NCI-H1105 (cell line): ENCODE results near the gene TBX1.
"Not testable (repeated sequence)": the region's sequence is repeated elsewhere in the genome, so short reads cannot be mapped to it uniquely, and the experiment has no call there.

ENCODE experiments used
- DNase-seq: peaks from one replicate; lab custom pipeline; 2025; lab: John Stamatoyannopoulos, UW

The TBX1 gene

DNA sequence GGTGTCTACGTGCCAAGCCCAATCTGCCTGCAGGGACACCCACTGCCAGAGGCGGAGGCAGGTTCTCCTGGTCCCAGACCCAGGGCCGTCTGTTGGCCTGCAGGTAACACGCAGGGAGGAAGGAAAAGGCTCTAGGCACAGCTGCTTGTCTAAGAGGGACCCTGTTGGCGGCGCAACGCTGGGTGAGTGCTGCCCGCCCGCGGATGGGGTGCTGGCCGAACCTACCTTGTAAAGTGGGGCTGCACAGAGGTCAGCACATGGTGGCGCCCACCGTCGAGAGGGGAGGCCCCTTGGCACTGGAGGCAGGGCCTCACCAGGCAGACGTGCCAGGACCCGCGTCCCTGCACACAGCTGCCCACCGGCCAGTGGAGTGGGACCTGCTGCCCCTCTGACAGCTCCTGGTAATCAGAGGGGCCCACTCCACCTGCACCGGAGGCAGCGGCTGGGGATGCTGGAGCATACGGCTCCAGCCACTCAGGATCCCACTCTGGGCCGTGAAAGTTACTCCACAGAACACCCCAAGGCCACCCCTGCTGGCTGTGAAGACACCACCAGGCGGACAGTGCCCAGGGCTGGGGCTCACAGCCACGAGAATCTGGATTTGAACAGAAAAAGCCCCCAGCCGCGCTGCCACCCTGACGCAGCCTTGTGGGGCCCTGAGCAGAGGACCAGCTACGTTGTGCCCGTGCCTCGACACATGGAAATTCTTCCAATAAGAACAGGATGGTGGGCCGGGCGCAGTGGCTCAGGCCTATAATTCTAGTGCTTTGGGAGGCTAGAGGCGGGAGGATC lies 24.0 kb downstream of the TBX1 start:
- no peak for DNase-seq

DNA sequence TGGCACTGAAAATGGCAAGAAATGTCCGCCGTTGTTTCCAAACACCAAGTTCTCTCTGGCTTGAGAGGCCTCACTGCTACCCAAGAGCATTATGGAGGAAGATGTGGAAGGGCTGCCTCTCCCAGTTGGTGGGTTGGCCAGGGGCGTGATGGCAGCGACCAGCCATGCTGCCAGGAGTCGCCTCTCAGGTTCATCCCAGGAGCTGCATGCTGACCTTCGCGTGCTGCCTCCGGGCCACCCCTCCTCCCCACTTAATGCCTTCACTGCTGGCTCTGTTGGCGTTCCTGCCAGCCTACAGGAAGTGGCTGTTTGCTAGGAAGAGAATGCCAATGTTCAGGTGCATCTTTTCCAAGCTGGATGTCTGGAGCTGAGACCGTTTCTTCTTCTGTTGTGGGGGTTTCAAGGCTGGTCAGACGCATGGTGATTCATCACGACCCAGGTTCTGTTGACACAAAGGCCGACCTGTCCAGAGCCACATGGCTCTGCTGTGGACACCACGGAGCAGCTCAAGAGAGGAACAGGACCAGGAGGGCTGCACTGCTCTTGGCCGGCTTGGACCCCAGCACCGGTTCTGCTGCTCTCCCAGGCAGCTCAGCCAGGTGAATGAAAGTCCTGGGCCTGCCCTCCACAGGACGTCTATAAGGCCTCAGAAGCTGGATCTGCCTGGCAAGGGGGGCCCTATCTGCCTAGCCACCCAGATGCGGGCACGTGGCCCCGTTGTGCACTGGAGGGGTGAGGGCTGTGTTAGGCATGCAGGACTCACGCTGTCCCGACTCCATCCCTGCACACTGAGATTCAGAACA lies 25.1 kb downstream of the TBX1 start:
- no peak for DNase-seq

DNA sequence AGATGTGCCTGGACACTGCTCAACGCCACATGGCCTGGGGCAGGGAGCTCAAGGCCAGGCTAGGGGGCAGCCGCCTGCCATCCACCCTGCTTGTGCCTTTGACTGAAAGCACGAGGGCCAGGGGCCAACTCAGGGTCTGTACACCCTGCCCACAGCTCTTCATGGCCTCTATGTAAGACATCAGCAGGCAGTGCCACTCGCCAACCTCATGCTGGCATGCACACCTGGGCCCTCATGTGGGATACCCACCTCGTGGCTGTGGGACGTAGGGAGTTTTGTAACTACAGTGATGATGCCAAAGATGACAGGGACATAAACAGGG lies 25.6 kb downstream of the TBX1 start:
- DNase-seq: no peak

DNA sequence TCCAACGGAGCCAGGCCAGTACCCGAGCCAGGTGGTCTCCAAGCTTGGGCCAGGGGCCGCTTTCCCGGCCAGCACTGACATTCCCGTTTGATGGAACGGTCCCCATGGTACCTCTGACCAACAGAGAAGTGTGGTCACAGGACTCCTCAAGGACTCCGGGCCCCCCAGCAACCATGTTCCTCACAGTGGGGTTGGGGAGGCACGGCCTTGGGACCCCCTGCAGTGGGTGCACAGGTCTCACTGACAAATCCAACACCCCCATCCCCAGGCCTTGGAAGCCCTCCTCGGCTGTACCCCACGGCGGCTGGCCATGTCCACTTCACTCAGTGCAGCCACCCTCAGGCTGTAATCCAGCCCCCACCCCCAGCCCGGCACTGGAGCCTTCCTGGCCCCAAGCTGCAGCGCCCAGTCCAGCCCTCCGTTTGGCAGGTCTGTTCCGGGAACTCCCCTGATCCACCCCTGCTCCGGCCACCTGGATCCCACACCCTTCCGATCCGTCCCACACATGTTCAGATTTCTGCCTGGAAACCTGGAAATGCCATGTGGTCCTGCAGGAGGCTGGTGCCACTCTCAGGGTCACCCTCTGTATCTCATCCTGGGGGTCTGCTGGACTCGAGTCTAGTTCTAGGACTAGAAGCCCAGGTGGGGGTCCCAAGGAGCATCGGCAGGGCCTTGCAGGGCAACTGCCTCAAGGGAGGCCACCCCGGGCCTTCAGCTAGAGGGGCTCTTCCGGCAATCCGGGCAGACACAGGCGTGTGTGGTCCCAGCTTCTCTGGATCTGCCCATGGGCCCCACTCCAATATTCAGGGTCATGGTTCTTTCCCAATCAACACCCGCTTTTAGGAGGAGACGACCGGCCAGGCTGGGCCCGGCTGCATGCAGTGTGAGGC lies 26.6 kb downstream of the TBX1 start:
- no peak for DNase-seq

DNA sequence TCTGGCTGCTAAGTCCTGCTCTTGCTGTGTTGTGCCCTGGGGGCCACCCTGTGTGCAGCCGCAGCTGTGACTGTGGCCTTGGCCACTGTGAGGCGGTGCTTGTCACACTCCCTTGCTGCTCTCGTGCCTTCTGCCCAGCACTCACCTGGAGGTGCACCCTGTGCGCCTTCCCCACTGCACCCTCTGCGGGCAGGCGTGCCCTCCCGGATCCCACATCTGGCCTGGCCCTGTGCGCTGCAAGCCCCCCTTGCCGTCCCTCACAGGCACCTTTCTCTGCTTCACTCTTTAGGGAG lies 27.2 kb downstream of the TBX1 start:
- no peak for DNase-seq

DNA sequence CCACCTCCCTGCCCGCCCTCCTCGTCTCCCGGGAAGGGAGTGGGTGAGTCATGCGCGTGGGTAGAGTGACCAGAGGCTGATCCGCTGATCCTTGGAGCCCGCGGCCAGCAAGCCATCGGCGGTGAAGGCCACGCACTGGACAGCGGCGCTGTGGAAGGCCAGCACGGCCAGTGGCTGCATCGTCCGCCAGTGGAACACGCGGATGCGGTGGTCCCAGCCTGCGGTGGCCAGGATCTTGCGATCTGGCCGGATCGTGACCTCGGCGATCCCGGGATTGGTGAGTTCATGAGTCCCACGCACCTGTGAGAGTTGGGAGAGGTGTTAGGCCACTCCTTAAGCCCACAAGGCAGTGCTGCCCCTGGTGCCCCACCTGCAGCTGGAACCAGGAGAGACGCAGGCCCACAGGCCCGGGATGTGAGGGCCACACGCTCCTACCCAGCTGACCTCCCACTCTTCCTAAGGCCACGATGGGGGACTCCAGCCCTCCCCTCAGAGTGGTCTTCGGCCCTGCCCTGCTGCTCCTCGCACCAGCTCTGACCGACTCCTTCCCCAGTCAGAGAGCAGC lies 28.2 kb downstream of the TBX1 start:
- no peak for DNase-seq

DNA sequence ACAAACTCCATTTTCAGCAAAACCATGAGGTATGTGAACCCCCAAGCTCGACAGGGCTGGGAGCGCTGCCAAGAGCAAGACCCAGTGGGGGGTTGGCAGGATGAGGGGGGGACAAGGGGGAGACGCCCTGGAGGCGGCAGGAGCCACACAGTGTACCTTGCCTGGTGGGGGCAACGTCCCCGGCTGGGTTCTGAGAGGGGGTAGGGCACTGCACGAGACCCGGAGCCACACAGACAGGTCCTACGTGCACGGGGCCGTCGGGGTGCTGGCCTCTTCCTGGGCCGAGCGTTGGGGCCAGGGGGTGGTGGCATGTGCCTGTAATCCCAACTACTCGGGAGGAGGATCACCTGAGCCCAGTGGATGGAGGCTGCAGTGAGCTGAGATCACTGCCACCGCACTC lies 28.8 kb downstream of the TBX1 start:
- DNase-seq: no peak

DNA sequence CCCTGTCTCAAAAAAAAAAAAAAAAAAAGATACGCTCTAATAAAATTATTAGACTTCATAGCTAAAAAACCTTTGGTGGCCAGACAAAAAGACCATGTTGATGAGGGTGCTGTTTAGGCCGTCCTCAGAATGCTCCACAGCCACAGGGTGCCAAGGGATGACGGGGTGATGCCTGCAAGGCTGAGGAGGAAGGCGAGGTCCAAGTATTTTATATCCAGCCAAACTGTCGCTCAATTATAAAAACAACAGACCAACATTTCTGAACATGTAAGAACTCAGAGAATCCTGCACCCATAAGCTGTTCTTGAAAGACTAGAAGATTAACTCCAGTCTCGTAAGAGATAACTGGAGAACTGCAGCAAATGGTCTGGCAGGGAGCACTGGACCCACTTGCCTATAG lies 29.2 kb downstream of the TBX1 start:
- no peak for DNase-seq

DNA sequence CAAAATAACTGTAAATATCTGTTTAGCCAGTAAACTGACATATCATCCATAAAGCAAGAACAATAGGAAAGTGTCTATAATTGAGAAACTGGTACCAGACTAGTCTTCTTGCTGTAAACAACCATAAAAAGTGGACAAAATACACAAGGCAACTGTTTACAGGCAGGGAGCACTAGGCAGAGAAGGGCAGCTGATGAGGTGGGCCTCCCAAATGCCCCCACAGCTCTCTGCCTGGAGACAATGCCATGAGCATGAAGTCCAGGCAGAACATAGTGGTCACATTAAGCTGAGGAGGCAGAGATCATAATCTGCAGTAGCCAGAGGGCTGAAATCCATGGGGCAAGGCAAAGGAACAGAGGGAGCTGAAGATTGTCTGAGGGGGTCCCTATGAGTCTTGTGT lies 30.7 kb downstream of the TBX1 start:
- no peak for DNase-seq

DNA sequence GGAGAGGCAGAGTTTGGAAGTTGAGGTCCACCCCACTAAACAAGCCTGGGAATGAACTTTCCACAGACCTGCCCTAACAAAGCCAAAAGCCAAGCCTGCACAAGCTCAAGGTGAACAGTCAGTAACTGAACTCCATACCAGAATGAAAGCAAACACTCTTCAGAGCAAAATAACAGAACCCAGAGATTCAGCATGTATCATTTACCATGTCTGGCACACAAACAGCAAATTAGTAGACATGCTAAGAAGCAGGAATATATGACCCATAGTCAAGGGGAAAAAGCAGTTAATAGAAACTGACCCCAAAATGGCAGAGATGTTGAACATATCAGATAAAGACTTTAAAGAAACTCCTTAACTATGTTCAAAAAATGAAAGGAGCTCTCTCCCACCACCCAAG lies 31.3 kb downstream of the TBX1 start:
- DNase-seq: no peak

DNA sequence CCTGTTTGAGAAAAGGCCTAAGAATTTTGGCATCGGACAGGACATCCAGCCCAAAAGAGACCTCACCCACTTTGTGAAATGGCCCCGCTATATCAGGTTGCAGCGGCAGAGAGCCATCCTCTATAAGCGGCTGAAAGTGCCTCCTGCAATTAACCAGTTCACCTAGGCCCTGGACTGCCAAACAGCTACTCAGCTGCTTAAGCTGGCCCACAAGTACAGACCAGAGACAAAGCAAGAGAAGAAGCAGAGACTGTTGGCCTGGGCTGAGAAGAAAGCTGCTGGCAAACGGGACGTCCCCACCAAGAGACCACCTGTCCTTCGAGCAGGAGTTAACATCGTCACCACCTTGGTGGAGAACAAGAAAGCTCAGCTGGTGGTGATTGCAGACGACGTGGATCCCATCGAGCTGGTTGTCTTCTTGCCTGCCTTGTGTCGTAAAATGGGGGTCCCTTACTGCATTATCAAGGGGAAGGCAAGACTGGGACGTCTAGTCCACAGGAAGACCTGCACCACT lies 31.9 kb downstream of the TBX1 start:
- DNase-seq: not testable (repeated sequence)

DNA sequence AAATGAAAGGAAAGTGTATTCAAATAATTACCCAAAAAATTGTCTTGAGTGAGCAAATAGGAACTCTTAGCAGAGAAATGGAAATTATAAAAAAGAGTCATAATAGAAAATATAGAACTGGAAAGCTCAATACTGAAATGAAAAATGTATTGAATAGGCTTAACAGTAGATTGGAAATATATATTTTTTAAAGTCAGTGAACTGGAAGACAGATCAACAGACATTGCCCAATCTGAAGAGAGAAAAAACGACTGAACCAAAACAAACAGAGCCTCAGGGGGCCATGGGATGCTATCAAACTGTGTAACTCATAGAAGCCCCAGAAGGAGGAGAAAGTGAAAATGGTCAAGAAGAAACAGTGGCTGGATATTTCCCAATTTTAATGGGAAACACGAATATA lies 32.6 kb downstream of the TBX1 start:
- DNase-seq: no peak

DNA sequence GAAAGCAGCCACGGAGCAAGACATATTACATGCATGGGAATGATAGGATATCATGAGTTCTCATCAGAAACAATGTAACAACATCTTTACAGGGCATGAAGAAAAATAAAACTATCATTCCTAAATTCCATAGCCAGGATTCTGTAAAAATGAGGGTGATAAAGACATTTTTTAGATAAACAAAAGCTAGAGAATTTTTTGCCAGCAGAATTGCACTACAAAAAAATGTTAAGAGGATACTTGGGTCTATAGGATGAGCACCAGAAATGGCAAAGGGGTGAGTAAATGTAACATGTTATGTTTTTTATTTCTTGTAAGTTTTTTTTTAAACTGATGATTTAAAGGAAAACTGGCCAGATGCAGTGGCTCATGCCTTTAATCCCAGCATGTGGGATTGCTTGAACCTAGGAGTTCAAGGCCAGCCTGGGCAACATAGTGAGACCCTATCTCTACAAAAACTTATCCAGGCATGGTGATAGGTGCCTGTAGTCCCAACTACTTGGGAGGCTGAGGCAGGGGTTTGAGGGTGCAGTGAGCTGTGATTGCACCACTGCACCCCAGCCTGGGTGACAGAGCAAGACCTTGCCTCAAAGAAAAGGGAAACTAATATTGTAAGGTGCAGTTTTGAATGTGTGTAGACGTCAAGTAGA lies 33.2 kb downstream of the TBX1 start:
- DNase-seq: no peak

DNA sequence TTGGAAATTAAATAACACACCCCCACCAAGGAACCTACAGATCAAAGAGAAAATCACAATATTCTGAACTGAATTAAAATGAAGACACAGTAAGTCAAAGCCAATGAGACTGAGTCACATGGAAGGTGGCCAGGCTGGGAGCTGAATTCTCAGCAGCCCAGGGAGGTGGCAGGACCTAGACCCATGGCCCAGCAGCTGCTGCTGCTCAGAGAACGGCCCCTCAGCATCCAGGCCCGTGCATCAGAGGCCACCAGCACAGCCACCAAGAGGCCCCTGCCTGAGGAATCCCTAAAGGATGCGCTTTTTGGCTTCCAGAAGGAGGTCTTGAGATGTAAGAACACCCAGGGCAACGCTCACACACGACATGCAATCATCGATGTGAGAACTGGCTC lies 35.0 kb downstream of the TBX1 start:
- no peak for DNase-seq

DNA sequence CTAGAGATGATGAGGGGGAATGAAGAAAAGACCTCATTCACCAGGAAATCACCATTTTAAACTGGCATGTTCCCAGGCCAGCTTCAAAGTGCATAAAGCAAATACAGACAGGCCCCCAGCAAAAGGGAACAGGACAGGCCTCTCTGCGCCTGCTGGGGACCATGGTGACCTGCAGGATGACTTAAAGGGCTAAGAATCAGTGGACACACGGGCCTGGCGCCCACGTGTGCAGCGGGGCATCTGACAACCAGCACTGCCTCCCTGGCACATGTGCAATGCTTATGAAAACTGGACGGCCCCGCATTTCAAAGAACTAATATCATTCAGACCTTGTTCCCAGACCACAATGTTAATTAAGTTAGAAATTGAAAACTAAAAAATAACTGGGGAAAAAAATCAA lies 35.6 kb downstream of the TBX1 start:
- DNase-seq: no peak

DNA sequence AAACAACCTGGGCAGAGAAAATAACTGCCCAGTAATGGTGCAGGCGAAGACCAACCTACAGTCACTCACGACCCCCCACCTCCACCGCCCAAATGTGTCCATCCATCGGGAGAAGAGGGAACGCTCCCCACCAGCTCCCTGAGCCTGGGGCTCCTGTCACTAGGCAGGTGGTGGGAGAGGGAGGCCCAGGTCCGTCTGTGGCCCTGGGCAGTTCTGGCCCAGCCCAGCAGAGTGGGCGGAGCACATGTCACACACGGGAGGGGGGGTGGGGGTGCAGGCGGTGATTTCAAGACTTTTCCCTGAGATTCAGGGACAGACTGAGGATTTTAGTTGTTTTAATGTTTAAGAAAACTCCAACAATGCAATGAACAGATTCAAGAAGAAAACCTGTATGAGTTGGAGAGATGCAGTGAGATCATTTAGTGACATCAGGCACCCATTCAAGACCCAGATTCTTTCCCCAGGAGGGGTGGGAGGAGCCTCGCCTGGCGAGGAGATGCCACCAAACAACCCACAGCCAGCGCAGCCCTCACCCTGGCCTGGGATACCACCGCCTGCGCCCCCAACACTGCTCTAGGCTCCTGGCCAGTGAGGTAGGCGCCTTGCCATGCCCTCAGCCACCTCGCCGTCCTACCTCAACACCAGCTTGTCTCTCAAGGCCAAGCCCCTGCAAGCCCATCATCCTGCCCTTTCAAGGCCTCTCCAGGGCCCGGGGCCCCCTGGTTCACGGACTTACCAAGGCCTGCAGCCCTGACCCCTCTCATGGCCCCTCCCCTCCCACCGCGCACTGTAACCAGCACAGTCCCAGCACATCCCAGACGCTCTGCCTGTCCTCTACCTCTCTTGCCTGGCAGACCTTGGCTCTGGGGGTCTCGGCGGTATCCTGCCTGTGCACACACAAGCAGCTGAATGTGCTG lies 36.8 kb downstream of the TBX1 start:
- DNase-seq: no peak

DNA sequence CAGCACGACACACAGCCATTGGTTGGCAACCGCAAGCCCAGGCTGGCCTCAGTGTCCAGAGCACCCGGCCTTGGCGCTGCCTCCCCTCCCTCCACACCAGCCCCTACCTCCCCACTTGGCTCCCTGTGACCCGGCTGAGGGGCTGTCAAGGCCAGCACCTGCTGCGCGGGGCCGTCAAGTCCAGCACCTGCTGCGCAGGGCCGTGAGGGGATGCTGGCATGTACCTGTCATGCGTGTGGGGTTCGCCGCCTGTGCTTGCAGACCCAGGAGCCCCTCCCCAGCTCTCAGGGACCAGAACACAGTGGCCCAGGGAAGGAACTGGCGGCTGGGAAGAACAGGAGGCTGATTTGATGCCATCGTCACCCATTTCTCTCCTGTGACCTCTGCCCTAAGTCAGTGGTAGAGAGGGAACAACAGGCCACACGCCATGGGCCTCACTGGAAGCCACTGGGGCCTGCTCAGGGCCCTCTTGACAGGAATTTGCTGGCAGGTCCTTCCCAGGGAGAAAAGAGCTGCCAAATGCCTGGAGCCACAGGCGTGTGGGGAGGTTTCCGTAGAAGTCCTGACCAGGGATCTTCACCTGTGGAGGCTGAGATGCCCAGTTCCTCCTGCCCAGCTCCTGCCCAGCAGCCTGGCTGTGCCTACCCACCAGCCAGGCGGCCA lies 37.6 kb downstream of the TBX1 start:
- no peak for DNase-seq

DNA sequence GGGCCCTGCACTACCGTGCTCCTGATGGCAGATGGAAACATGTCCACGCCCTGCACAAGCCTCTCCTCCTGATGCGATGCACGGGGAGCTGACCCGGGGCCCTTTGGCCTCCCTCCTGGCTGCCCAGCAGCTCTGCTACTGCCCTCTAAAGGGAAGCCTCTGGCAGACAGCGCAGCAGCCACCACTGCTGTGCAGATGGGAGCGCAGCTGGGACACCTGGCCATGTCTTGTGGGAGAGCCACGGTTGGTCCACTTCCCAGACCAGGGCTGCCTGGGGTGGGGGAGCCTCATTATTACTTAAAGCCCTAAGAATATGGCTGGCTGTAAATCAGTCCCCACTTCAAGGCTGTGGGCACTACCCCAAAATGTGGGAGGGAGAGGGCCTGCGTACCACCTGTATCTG lies 38.3 kb downstream of the TBX1 start:
- DNase-seq: no peak

DNA sequence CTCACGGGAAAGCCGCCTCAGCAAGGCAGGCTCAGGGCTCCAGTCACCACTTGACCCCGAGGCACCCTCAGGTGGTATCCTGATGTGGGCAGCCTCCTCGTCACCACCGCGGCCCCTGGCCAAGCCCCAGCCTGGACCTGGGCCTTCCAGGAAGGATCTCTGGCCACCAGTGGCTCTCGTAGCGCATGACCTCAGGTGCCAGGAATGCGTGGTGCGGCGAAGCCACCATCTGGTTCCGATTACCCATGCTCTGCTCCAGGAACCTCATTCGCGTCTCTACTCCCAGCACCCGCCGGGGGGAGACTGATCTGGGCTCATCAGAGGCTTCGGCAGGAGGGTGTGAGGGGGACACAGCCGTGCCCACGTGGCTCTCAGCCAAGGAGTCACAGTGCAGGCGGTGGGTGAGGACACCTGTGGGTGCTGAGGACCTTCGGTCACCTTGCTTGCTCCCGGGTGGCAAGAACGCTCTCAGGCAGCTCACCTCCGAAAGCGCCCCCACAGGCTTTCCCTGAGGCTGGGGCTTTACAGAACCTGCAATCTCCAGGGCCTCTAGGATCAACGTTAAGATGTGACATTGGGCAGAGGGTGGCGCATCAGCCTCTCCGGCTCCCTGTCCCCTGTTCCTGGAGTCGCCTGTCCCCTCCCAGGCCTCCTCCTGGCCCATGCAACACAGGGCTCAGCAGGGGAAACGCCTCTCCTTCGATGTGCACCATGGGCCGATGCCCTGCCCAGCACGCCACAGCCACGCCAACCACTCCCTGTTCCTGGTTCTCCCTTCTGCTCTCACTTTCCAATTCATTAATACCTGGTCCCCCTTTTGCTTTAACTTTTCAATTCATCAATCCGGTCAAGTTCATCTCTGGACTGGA lies 39.0 kb downstream of the TBX1 start:
- DNase-seq: no peak
